Fibroblast of skin of back (primary cell): ENCODE results near the gene S100A5.
"Not testable (repeated sequence)": the region's sequence is repeated elsewhere in the genome, so short reads cannot be mapped to it uniquely, and the experiment has no call there.

ENCODE experiments used
- DNase-seq: peaks from one replicate; pipeline ENCODE4 v3.0.0-alpha.2; 2013

Gene S100A5

GRCh38 chr1:153566414-153567371 lies 26.0 kb upstream of the S100A5 start:
- DNase-seq = peak; percentile 99

- DNase-seq = peak; percentile 97
Measured at GRCh38 chr1:153565529-153566374, 25.0 kb upstream of the S100A5 start, which contains the start of gene S100A2. Gene S100A2, minus strand, starts transcription at chr1:153565844. Its CDS starts 1,967 bp downstream, at chr1:153563877.

DNA sequence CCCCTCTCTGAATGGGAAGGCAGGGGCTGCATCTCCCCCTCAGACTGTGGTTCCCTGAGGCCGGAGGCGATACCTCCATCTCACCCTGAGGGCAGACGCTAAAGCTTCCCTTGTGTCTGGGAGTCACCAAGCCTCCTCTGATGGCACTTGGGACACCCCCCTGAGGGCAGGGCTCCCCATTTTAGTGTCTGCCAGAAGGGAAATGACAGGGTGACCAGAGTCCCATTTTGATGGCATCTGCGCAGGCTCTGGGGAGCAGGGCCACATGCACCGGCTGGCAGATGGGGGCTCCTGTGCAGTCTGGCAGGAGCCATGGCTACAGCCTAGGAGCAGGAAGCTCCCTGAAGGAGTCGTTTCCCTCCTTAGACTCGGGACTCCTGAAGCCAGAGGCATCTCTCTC lies 23.3 kb upstream of the S100A5 start:
- no peak for DNase-seq

DNA sequence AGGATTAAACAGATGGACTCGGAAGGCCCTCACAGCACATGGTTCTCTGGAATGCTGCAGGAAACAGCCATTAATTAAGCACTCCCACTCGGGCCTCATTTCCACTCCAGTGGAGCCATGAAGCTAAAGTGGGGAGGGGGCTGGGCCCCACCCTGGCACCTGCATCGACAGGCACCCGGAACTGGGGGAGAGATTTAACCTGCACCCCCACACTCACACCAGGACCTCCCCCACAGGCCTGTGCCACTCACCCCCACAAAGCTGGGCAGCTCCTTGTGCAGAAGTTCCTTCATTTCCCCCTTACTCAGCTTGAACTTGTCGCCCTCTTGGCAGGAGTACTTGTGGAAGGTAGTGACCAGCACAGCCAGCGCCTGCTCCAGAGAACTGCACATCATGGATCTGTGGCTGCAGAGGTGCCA lies 22.8 kb upstream of the S100A5 start:
- no peak for DNase-seq

GRCh38 chr1:153562021-153562420 lies 21.3 kb upstream of the S100A5 start:
- DNase-seq = not testable (repeated sequence)

DNA sequence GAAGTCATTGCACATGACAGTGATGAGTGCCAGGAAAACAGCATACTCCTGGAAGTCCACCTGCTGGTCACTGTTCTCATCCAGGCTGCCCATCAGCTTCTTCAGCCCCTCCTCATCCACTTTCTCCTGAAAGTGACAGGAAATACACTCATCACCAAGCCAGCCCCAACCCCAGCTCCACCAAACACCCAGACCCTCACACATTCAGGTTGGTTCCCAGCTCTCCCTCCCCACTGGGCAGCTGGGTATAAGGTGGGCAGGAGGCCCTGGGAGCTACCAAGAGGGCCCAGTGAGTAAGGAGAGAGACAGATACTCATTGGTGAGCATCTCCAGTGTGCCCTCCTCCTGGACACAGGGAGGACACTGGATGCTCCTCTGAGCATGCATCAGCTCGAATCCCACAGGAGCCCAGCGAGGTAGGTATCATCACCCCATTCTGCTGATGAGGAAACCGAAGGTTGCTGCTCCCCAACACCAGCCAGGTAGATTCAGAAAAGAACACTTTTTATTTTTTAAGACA lies 20.8 kb upstream of the S100A5 start:
- no peak for DNase-seq

- DNase-seq = no peak
Measured at GRCh38 chr1:153560771-153561465, 20.2 kb upstream of the S100A5 start.

DNA sequence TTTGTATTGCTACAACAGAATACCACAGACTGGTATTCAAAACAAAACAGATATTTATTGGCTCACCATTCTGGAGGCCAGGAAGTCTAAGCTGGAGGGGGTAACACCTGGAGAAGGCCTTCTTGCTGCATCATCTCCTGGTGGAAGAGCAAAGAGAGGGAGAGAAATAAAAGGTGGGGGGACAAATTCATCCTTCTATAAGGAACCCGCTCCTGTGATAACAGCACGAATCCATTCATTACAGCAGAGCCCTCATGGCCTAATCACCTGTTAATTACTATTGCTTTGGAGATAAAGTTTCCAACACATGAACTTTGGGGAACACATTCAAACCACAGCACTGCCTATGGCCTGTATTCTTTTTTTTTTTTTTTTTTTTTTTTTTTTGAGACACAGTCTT lies 19.5 kb upstream of the S100A5 start:
- DNase-seq = no peak

- DNase-seq = no peak
Measured at GRCh38 chr1:153557877-153558276, 17.1 kb upstream of the S100A5 start.

DNA sequence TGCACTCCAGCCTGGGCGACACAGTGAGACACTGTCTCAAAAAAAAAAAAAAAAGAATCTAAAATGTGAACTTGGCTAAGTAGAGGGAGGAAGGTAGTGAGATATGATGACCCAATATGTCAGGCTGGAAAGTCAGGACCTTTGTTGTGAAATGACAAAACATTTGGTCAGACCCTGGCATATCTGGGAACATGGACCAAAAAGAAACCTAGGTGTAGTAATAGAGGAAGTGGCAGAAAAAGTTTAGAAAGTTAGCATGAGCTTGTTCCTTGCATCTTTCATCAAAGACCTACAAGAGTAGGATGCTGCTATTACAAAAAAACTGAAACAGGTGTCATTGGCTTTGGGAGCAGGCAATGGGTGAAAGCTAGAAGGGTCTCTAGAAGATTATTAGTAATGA lies 15.6 kb upstream of the S100A5 start:
- no peak for DNase-seq

GRCh38 chr1:153553830-153554541 lies 13.3 kb upstream of the S100A5 start:
- peak; percentile 29 for DNase-seq

- no peak for DNase-seq
Measured at GRCh38 chr1:153553096-153553495, 12.4 kb upstream of the S100A5 start.

DNA sequence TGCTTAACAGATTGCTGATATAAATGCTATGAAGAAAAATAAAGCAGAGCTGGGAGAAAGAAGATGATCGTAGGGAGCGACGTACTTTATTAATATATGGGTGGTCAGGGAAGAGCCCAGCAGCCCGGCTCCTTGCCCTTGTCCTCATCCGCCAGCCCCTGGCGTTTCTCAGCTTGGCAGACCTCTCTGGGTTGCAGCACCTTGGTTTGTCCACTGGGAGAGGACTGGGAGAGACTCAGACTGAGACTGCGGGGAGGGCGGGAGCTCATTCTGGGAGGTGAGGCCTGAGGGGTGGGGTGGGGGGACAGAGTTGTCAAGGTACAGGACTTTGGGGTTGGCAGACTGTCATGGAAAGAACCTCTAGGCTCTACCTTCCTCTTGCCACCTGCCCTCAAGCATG lies 11.6 kb upstream of the S100A5 start:
- no peak for DNase-seq

- no peak for DNase-seq
Measured at GRCh38 chr1:153550827-153551500, 10.2 kb upstream of the S100A5 start.

DNA sequence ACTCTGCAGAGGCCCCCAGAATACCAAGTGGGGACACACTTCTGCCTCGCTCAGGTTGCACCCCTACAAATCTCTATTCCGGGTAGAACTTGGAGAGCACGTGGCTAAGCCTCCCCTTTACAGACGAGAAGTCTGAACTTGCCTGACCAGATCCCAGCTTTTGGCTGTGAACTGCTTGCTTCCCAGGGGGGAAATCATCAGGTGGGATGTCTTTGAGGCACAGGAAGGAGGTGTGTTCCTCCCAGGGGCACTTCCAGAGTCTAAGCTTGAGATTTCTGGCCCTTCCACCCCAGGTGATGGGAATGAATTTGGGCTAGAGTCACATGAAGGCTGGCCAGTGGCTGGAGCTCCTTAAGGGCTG lies 9.6 kb upstream of the S100A5 start:
- DNase-seq = no peak

DNA sequence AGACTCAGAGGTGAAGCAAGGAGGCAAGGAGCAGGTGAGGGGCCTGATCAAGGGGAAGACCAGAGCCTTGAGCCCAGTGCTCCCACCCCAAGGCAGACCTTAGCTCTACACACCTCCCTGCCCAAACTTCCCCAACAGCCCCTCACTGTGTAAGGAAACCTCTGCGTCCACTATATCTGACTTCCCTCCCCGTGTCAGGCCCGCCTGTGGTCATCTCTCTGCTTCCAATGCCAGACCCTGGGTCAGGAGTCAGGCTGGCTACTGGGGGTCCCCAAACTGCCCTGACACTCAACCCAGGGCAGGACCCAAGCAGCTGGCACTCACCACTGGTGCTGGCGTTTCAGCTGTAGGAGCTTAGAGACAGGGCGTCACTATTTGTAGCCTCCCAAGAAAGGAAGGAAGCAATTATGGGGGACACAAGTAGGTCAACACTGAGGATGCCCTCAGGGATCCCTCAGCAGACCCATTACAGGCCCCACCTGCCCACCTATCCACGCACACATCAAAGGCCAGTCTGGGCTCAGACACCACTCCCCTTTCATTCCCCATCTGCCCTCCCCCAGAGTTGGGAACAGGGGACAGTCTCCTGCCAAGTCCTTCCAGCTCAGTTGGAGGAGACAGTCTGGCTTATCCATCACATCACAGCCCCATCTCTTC lies 9.1 kb upstream of the S100A5 start:
- DNase-seq = no peak

DNA sequence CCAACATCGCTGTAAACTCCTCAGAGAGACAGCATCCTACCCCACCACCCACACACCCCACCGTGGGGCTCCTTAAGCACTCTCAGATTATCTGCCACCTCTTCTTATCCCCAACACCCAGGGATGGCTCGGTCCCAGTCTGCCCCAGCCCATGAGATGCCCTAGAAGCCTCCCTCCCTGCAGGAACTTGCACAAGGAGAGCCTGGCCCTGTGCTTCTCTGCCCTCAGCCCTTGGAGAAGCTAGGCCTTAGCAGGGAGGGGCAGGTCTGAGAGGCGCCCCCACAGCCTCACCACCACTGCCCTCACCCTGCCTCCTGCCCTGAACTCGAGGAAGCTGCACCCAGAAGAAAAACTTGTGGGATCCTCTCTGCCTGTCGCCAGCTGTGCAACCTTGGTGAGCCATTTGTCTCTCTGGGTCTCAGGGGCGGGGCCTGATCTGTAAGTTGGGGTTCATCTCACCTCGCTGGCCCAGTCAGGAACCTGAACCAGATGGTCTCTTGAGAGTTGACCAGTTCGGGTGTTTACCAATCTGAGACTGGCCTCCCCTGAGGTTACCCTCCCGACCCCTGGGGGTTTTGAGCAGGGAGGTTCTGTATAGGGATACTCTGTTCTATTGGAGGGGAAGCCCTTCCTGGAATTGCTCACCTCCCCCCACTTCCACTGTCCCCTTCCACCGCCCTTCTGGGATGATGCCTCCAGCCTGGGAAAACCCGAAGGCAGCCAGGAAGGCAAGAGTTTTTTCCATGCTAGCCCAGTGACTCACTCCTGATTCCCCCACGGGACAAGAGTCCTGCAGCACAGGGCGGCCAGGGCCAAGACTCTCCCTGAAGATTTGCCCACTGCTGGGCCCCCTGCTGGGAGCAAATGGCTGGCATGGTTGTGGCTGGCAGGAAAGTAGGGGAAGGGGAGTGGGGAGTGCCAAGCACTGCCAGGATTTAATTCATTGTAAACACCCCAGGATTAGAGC lies 8.3 kb upstream of the S100A5 start, which contains the start of gene S100A3:
Gene S100A3 (minus strand): TSS at position 537 of the 967 bp plus-strand sequence. CDS start 773 bp downstream, outside the sequence.
- DNase-seq = peak; percentile 98

DNA sequence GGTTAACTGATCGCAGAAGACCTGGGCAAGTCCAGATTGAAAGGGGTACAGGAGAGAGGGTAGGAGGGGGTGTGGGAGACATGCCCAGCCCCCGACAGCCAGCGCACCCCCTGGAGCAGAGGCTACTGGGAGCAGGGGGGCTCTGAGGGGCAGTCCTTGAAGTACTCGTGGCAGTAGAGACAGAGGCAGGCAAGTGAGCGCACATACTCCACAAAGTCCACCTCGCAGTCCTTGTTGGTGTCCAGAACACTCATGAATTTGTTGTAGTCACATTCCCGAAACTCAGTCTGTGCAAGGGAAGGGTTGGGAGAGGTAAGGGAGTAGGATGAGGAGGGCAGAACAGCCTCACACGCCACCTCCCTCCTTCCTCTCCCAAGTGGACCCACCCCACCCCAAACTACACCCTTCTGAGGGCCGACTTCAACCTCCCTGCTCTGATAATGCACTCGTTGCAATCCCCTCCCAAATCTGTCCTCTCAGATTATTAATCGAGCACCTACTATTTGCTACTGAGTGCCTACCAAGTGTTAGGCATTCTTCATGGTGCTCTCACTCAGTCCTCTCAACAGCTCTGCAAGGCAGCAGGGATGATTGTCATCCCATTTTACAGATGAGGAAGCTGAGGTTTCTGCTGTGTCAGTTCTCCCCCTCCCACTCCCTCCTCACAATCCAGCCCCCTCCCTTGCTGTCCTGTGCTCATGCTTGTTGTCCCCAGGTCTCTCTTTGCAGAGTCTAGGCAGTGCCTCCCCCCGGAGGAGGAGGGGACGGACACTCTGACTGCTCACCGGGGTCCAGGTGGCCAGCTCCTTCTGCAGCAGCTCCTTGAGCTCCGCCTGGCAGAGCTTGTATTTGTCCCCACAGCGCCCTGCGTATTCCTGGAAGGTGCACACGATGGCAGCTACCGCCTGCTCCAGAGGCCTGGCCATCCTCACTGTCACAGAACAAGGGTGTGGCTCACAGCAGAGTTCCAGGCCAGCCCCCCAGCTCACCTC lies 7.1 kb upstream of the S100A5 start:
- DNase-seq = no peak
